Fibroblast of villous mesenchyme (primary cell): Measurements from ENCODE around the gene TNKS1BP1. TPM values are rescaled to one million over a fixed set of nuclear protein-coding genes. Genes with fewer than 3 reads are reported as not detected.

Experiments
- DNase-seq: peaks from one replicate; pipeline ENCODE4 v3.0.0-alpha.2; 2010; ENCODE audit warnings: low read depth
- H3K4me3 ChIP-seq: 2 replicates; pipeline ENCODE4 v1.5.1; 2011; ENCODE audit warnings: low read depth, mild to moderate bottlenecking, low read length
- CTCF ChIP-seq: IDR thresholded peaks from 2 replicates; pipeline ENCODE4 v1.5.1; 2012; ENCODE audit warnings: low read depth, mild to moderate bottlenecking, low read length; ENCODE audit not compliant: insufficient read depth
- total RNA-seq: library from RNA; depleted of rRNA; stranded (reverse); fragments of >200 nt; gene quantifications from 2 replicates; pipeline ENCODE4 v1.2.3, GENCODE V29; 2012

The TNKS1BP1 gene
- total RNA-seq, 1 donor: 69.5 TPM

- DNase-seq: peak; percentile 87
- peak overlapping the region; percentile 42 for H3K4me3 ChIP-seq
- peak; percentile 93 for TF ChIP-seq CTCF
These were observed 46.7 kb downstream of the TNKS1BP1 start for GRCh38 chr11:57277845-57278720.

- TF ChIP-seq CTCF: no peak
- no peak overlapping the region for H3K4me3 ChIP-seq
- DNase-seq: peak; percentile 61
These were observed 47.6 kb downstream of the TNKS1BP1 start for GRCh38 chr11:57276971-57277675.

- DNase-seq: no peak
- H3K4me3 ChIP-seq: no peak overlapping the region
- no peak for TF ChIP-seq CTCF
These were observed 48.4 kb downstream of the TNKS1BP1 start for GRCh38 chr11:57276169-57276970.

GRCh38 chr11:57275582-57275981 lies 49.2 kb downstream of the TNKS1BP1 start:
- no peak for TF ChIP-seq CTCF
- DNase-seq: no peak
- no peak overlapping the region for H3K4me3 ChIP-seq

GRCh38 chr11:57274904-57275498 lies 49.8 kb downstream of the TNKS1BP1 start:
- H3K4me3 ChIP-seq: no peak overlapping the region
- DNase-seq: no peak
- TF ChIP-seq CTCF: no peak

- no peak for DNase-seq
- H3K4me3 ChIP-seq: no peak overlapping the region
- TF ChIP-seq CTCF: no peak
These were observed 51.2 kb downstream of the TNKS1BP1 start for GRCh38 chr11:57273448-57274058.
